Myocyte (in vitro differentiated cells): Measurements from ENCODE around the gene DYSF. TPM values are rescaled to one million over a fixed set of nuclear protein-coding genes. Genes with fewer than 3 reads are reported as not detected.

Source experiments
- DNase-seq: peaks from one replicate; pipeline ENCODE4 v3.0.0-alpha.2; 2012; ENCODE audit warnings: low read depth
- total RNA-seq: library from RNA; depleted of rRNA; stranded (reverse); fragments of >200 nt; gene quantifications from 2 replicates; pipeline ENCODE4 v1.2.3, GENCODE V29; 2014

The DYSF gene
- total RNA-seq, 1 donor from 2014 or later = 114 TPM

DNA sequence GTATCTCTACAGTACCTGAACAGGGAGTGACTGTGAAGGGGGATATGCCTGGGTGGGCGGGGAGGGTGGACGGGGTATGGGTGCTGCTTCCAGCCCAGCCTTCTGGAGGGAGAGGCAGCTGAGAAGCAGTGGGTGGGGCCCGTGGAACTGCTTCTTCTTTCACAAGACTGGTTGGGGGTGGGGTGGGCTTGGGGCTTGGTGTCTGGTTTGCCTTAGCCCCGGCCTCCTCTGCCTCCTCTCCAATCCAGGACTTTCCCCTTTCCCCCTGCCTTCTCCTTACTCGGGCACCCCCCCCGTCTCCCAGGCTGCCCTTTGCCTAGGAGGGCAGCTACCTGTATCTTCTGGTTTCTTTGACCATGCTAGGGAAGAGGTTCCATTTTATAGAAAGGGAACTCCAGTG, 233.4 kb downstream of the DYSF start:
- no peak for DNase-seq

DNA sequence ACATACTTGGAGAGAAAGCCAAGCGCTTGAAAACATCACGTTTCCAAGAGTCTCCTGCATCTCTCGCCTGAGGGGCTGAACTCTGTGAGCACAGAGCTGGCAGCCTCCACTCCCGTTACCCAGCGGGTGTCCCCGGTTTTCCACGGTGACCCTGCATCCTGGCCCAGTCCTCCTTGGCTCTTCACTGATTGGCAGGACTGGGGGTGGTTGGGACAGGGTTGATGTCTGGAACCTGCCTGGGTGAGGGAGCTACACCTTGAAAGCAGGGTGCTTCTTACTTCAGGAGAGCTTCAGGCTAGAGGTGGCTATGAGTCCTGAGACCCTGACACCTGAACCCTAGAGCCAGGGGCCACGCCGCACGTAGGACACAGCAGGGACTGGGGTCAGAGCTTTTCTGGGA, 234.1 kb downstream of the DYSF start:
- no peak for DNase-seq

DNA sequence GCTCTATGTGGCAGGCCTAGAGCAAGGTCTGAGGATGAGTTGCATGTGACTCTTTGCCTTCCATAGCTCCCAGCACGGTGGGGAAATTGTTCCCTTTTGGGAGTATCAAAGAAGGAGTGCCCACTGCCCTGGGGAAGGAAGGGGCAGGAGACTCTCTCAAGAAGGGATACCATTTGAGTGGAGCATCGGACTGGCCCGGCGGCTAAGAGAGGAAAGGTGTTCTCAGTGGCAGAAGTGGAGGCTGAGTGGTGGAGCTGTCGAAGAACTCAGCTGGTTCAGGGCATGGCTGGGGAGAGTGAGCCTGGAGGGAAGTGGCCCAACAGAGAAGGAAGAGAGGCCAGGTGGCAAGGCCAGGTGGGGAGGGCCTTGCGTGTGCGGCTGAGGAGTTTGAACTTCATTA, 235.2 kb downstream of the DYSF start:
- DNase-seq = no peak

DNA sequence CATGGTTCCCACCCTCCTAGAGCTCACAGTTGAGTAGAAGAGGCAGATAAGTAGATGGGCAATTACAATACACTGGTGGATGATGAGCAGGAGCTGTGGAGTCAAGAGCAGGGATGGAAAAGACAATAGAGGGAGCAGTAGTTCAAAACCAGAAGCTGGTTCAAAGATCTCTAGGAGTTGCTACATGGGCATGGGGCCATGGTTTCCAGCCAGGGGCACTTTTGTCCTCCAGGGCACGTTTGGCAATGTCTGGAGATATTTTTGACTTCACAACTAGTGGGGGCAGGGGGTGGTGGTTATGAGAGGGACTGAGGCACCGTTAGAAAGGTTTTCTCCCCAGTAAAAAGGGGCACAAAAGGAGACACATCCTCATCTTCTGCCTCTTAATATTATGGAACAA, 236.0 kb downstream of the DYSF start:
- no peak for DNase-seq

DNA sequence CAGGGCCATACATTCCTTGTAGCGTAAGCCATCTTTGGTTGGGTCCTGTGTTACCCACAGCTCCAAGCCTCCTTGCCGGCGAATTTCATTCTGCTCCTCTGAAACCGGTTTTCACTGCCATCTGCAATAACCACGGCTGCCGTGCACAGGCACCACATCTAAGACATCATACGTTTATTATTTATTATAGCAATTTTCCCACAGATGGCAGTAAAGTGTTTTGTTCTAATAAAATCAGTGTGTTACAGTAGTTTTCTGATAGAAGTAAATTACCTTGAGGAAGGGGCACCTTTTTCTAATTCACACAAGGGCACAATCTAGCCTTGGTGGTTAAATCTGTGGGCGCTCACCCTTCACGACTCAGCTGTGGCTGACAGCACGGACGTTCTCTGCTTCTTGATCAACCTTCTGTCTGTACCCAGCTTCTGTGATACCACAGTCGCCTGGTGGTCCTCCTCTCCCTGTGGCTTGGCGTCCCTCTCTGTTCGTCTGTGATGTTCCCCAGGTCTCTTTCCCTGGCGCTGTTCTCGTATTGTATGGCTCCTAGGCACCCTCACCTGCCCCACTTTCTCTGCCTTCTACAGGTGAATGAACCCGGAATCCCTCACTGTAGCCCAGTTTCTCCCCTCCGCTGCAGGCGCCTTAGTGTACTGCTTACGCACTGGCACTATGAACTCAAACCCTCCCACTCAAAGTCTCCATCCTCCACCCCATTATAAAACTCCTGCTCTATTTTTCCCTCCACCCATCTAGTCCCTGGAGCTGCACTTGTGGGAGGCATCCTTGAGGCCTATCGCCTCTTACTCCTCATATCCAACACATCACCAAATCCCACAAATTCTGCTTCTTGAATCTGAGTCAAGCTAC, 236.8 kb downstream of the DYSF start:
- no peak for DNase-seq

DNA sequence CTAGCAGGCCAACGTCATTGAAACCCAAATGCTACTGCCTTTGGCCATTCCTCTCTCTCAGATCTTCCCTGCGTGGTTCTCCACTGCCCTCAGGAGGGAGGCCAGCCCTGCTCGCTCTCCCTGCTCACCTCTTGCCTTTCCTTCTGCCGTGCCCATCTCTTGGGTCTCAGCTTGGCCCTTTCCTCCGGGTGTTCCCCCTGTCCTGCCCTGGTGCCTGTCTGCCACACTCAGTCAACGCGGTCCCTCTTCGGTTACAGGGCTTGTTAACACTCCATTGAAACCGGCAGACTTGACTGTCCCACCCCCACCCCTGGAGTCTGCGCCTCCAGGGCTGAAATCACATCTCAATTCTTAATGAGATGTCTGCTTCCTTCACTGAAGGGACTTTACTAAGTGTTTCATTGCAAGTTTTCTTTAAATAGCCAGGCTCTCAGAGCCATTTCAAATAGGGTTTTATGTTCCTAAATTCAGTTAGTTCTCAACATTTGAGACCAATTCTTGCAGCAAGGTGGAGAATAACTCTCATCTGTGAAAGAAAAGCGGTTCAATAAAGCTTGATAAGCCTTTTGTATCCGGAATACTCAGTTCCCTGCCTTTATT, 237.6 kb downstream of the DYSF start:
- no peak for DNase-seq

DNA sequence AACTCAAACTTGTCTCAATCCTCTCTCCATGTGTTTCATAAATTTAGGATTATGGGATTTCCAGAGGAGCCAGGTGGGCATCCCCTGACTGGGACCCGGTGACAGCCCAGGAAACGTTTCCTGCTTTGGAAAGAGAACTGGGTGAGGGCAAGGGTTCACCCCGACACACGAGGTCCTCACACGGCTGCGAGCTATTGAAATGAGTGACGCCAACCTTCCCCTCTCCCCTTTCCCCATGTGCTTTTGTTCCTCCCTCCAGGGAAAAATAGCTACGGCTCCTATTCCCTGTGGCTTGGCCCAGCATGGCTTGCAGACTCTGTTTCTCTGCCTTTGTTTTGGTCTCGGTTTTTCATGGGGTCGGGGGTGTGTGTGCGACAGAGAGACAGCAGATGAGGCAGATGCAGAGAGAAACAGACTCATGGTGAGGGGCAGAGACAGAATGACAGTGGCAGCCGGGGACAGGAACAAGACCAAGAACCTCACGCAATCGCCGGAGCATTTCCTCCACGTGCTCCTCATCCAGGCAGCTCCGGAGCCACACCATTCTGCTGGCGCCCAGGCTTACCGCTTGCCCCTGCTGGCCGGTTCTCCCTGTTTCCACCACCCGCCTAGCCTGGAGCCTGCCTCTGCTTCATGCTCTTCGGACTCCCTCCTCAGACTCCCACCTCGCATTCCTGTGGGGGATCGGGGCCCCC, 238.5 kb downstream of the DYSF start:
- DNase-seq = no peak

DNA sequence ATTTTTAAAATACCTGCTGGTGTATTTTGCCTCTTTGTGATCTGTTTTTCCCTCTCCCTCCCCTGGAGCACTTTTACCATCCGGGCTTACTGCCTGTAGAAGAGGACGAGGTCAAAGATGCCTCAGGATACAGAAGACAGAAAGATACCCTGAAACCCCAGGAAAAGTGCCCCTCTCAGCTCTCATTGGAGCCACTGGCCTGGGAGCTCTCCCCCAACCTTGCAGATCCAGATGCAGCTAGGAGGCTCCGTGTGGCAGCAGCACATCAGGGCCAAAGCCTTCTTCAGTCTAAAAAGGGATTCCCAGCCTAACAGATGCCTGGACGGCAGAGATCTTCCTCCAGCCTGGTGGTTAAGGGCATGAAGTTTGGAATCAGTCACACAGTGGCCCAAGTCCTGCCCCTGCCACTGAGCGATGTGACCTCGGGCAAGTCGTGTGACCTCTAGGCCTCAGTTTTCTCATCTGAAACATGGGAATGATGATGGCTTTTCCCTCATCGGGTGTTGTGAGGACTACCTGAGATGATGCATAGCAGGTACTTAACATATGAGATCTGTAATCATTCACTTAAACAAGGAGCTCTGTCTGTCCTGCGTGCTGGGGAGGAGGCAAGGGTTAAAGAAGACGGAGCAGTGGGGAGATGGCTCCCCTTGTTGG, 239.4 kb downstream of the DYSF start:
- no peak for DNase-seq

DNA sequence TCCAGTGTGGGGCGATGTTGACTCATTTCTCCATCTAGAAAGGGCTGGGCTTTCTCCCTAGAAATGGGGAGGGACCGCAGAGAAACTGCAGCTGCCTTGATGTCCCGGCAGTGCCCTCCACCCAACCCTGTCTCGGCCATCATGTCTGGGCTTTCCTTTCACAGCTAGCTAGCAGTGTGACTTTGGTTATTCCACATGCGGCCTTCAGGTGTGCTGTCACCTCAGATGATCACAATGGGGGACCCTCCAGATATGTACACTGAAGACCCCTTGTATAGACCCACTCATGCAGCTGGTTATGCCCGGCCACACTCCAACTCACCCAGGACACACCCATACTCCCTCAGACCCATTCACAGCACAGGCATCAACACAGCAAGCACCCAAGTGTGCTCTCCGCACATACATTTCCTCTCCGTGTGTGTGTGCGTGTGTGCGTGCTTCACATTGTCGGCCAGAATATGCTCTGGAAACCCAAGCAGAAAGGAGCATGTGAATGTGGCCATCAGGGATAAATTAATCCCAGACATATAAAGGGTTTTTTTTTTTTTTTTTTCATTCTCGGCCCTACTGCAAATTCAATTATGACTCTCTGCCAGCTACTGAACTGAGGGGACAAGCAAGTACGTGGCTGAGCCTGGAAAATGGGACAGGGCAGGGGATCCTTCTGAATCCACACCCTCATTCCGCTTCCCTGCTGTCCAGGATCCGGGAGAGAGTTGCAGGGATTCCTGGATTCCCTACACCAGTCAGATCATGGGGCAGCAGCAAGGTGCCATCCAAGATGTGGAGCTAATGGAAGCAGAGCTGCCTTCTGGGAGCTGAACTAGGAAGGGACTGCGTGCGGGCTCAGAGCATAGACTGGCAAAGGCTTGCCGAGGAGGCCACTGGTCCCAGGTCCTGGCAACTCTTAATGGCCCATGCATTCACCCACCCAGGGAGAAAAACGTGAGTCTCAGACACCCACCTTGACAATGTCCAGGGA, 240.2 kb downstream of the DYSF start:
- no peak for DNase-seq

DNA sequence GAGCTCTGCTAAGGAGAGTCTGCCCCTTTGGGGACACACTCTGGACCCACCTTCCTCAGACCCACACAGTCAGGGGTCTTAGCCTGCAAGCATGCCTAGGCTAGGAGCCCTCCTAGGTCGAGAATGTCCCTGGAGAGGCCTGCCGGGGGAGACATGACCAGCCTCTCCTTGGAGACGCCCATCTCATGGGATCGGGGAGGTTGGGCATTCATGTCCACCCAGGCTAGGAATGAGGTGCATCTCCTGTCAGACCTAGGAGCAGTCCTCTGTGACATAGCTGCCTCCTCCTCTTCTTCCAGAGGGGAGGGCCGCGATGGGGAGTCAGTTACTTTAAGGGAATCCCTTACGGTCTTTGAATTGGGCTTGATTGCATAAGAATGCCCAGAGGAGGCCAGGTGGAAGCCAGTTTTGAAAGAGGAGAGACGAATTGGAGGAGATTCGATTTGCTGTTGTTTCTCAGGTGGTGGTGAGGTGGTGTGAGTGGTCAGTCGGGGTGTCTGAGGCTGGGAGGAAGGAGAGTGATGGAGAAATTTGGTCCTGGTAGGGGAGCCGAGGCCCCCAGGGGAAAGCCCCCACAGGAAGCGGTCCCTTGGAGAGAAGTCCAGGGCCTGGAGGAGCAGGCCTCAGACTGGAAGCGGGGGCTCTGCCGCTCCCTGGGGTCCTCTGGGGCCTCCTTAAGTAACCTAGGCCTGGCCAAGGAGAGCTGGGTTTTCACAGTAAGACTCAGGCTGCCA, 241.3 kb downstream of the DYSF start:
- DNase-seq = no peak

DNA sequence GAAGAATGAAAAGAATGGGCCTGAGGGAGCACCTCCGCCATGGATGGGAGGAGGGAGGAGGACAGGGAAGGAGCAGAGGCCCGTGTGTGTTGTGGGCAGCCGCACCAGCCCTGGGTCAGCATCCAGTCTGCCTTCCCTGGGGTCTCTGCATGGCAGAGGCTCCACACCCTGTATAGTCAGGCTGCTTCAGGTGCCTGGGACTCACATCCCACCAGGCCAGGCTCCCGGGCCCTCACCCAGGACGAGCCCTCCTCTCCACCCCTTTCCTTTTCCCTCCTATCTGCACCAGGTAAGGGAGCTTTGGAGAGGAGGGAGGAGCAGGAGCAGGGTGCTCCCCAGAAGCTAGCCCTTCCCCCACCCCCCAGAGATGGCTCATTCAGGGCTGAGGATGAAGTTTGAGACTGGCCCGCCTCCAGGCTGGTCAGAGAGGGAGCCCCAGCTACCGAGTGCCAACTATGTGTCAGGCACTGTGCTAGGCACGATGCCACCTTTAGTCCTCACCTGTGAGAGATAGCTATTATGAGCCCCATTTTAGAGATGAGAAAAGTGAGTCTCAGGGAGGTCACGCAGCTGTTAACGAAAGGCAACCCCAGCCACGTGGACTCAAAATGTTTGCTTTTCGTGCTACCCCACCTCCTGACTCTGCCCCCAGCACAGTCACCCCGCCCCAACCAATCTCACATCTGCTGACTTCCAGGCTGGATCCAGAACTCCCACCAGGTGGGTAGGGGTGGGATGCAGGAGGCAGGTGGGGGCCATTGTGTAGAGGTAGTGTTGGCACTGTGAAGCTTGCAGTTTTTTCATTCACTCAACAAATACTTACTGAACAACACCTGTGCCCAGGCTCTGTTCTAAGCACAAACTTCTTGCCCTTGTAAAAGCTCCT, 242.1 kb downstream of the DYSF start:
- DNase-seq = no peak

DNA sequence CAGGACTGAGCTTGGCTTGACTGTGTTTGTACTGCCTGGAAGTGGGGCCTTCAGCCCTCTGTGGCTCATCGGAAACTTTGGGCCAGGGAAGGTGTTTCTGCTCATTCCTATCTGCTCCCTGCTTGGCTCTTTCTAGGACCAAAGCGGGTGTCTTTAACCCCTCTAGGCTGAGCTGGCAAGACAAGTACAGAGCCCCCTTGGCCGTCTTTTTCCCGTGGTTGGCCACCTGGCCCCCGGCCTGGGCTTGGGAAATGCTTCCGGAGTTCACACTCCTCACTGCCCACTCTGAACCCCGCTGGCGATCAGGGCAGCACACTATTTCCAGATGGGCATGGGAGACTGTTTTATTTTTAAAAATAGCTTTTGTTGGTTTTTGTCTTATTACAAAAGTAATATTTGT, 243.0 kb downstream of the DYSF start:
- DNase-seq = no peak

DNA sequence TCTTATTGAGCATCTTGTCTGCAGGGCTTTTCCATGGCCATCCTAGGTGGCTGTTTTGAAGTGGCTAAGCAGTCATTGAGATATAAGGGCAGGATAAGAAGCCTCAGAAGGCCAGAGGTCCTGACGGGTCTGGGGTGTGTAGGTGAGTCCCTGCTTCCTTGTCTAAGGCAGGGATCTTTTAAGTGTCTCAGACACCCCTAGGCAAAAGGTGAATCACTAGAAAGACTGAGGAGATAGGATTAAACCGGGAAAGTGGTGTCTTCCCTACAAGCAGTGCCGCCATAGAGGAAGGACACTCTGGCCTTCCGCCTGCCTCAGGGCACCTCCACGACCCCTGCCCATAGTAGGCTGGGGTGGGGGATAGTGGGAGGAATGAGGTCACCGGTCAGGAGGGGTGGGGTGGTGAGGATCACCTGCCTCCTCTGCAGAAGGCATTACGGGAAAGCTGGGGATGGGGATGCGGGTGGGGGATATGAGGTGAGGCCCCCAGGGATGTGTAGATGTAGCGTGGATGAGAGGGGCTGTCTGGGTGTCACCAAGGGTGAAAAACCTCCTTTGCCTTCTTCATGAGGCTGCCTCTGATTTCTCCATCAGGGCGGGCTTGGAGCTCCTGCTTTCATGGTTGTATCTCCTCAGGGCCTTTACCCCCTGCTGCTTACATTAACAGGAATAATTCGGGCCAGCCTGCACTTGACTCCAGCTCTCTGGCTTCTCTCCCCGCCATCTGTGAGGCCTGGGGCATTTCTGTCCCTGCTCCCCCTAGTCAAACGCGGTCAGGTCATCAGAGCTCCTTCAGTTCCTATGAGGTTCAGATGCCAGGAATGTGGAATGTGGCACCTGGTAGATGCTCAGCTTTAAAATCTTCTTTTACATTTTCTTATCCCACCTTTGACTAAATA, 244.0 kb downstream of the DYSF start:
- no peak for DNase-seq

DNA sequence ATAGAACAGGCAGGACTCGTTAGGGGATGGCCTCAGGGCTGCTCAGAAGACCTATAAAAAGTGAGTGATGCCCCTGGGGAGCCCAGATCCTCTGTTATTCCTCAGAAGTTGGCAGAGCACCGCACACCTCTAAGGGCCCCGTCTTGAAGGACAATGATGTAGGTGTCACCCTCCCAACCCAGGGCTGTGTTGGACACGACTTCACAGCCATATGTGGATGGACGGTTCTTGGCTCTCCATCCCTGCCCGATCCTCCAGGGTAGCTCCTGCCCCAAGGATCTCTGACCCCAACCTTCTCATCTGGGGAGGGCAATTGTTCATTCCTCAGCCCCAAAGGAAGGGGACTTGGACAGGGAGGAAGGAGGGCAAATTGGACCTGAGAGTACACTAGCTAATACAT, 246.1 kb downstream of the DYSF start:
- DNase-seq = no peak

DNA sequence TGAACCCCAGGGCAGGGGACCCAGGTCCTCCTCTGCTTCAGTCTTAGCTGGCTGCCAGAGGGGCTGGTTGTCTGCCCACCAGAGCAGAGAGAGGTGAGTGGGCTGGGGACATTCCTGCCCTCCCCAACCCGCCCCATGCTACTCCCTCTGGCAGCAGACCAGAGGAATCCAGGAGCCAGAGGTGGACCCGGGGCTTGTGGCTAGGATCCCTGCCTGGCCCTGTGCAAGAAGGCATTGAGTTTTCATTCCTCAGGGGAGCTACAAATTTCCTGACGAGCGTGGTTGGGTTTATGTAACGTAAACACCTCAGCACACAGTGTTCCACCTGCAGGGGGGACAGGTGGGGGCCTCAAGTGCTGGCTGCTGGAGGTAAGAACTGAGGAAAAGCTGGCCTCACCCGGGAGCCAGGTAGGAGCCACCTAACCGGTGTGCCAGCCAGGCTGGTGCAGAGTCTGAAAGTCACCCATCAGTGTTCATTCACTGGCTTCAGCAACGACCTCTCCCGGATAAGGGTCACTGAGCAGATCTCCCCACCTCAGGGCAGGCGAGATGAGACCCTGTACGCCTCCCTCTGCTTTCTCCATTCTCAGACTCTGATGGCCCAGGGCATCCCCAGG, 246.8 kb downstream of the DYSF start:
- DNase-seq = no peak

DNA sequence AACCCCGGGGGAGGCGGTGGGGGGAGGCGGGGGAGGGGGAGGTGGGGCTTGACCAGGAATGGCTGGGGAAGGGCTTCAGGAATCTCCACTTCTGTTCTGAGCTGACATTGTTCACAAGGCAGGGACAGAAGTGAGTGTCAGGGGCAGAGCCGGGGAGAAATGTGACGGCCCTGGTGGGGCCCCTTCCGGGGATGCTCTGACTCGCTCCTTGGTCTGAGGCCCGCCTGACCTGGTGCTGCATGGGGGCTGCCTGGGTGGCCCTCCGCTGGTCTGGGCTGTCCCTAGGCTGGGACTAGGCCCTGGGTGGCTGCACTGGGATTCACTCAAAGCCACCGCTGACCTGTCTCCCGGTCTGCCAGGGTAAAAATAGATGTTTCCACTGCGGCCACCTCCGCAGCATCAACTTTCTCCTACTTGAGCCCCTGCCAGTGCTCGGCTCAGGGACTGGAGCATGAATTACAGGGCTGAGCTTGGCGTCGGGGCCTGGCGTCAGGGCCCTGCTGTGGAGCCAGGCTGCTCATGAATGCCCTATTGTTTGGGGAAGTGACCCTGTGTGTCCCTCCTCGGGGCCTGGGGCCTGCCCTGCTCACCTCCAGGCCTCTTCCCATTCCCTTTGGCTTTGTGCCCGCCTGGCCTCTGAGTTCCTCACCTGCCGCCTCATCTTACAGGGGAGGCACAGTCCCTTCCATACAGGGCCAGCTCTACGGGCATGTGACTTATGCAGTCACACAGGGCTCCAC, 247.5 kb downstream of the DYSF start:
- DNase-seq = no peak
